ENCODE measurements around the gene CSN2.
"Not testable (repeated sequence)": the region's sequence is repeated elsewhere in the genome, so short reads cannot be mapped to it uniquely, and the experiment has no call there.

CSN2 gene

GRCh38 chr4:69936566-69936965, 29.0 kb downstream of the CSN2 start:
- in situ Hi-C loops (cut with MboI; ENCODE audit: low sequenced_read_pairs): no loop called here

GRCh38 chr4:69934150-69934549, 31.4 kb downstream of the CSN2 start:
- Histone ChIP-seq H3K4me3 (no peak overlapping the region), H3K4me1 (no peaks in the 10 kb centered on the region), H3K36me3 (replicated peaks) (no peaks in the 10 kb centered on the region), H3K27me3 (ENCODE audit: low read depth) (no peaks in the 10 kb centered on the region), H3K9me3 (no peaks in the 10 kb centered on the region)
- in situ Hi-C loops (cut with MboI; ENCODE audit: low sequenced_read_pairs): no loop called here
- no peak for DNase-seq (ENCODE audit: low spot score in 2 of 2)

More at GRCh38 chr4:69936566-69936965, 29.0 kb downstream of the CSN2 start:
- no peak overlapping the region for H3K4me3 ChIP-seq
- H3K27me3 ChIP-seq (ENCODE audit: low read depth): no peaks in the 10 kb centered on the region
- no peaks in the 10 kb centered on the region for H3K4me1 ChIP-seq
- no peak for DNase-seq (ENCODE audit: low spot score in 2 of 2)
- H3K9me3 ChIP-seq: no peaks in the 10 kb centered on the region
- H3K36me3 ChIP-seq (replicated peaks): no peaks in the 10 kb centered on the region

GRCh38 chr4:69930768-69931167, 34.8 kb downstream of the CSN2 start, which contains the start of gene CSN1S1:
TSS of gene CSN1S1 (plus strand) at chr4:69931068. CDS start at chr4:69932556, 1,488 bp downstream.
- Histone ChIP-seq H3K27me3 (ENCODE audit: low read depth) (no peaks in the 10 kb centered on the region), H3K4me1 (no peaks in the 10 kb centered on the region), H3K9me3 (no peaks in the 10 kb centered on the region), H3K36me3 (replicated peaks) (no peaks in the 10 kb centered on the region), H3K4me3 (no peak within 1 kb of the TSS)
- in situ Hi-C loops (cut with MboI; ENCODE audit: low sequenced_read_pairs): no loop called here
- DNase-seq (ENCODE audit: low spot score in 2 of 2): no peak

GRCh38 chr4:69923782-69924410, 41.6 kb downstream of the CSN2 start:
- H3K27me3 ChIP-seq (ENCODE audit: low read depth); H3K4me1 ChIP-seq; H3K36me3 ChIP-seq (replicated peaks); DNase-seq (ENCODE audit: low spot score in 2 of 2); H3K4me3 ChIP-seq; H3K9me3 ChIP-seq: not testable (repeated sequence)
- in situ Hi-C loops (cut with MboI; ENCODE audit: low sequenced_read_pairs): loop anchor here (25.0 kb wide), 1 partner anchor 263 kb away; the partner anchor contains the start of gene ODAM

- Histone ChIP-seq H3K36me3 (replicated peaks) (no peaks in the 10 kb centered on the region), H3K4me3 (no peak overlapping the region), H3K4me1 (no peaks in the 10 kb centered on the region), H3K27me3 (ENCODE audit: low read depth) (no peaks in the 10 kb centered on the region), H3K9me3 (no peaks in the 10 kb centered on the region)
- DNase-seq (ENCODE audit: low spot score in 2 of 2): no peak
- in situ Hi-C loops (cut with MboI; ENCODE audit: low sequenced_read_pairs): loop anchor here (25.0 kb wide), 1 partner anchor 266 kb away; the partner anchor contains the start of gene ODAM
Measured at GRCh38 chr4:69920874-69921273, 44.7 kb downstream of the CSN2 start.

GRCh38 chr4:69910016-69910782, 55.3 kb downstream of the CSN2 start:
- no peak for DNase-seq (ENCODE audit: low spot score in 2 of 2)
- in situ Hi-C loops (cut with MboI; ENCODE audit: low sequenced_read_pairs): loop anchor here (25.0 kb wide), 1 partner anchor 277 kb away; the partner anchor contains the start of gene ODAM
- Histone ChIP-seq H3K27me3 (ENCODE audit: low read depth) (no peaks in the 10 kb centered on the region), H3K4me3 (no peak overlapping the region), H3K9me3 (no peaks in the 10 kb centered on the region), H3K4me1 (no peaks in the 10 kb centered on the region), H3K36me3 (replicated peaks) (no peaks in the 10 kb centered on the region)

- H3K27me3 ChIP-seq (ENCODE audit: low read depth): no peaks in the 10 kb centered on the region
- H3K9me3 ChIP-seq: no peaks in the 10 kb centered on the region
- in situ Hi-C loops (cut with MboI; ENCODE audit: low sequenced_read_pairs): loop anchor here (25.0 kb wide), 1 partner anchor 278 kb away; the partner anchor contains the start of gene ODAM
- no peaks in the 10 kb centered on the region for H3K36me3 ChIP-seq (replicated peaks)
- H3K4me3 ChIP-seq: no peak overlapping the region
- no peaks in the 10 kb centered on the region for H3K4me1 ChIP-seq
- no peak for DNase-seq (ENCODE audit: low spot score in 2 of 2)
Measured at GRCh38 chr4:69909195-69909594, 56.3 kb downstream of the CSN2 start.

GRCh38 chr4:69907151-69907550, 58.4 kb downstream of the CSN2 start:
- H3K9me3 ChIP-seq: no peaks in the 10 kb centered on the region
- no peaks in the 10 kb centered on the region for H3K36me3 ChIP-seq (replicated peaks)
- in situ Hi-C loops (cut with MboI; ENCODE audit: low sequenced_read_pairs): loop anchor here (25.0 kb wide), 1 partner anchor 280 kb away; the partner anchor contains the start of gene ODAM
- no peak for DNase-seq (ENCODE audit: low spot score in 2 of 2)
- H3K4me3 ChIP-seq: no peak overlapping the region
- no peaks in the 10 kb centered on the region for H3K27me3 ChIP-seq (ENCODE audit: low read depth)
- H3K4me1 ChIP-seq: no peaks in the 10 kb centered on the region
